T-helper 1 cell treated with Interleukin-12 subunit alpha and Interleukin-12 subunit beta and Interleukin-4 antibody, amounts not matched to agents 30 ng/mL and 1 ng/mL, for 36 hours (primary cell): ENCODE measurements around the gene SNORC. TPM values are rescaled to one million over a fixed set of nuclear protein-coding genes. Genes with fewer than 3 reads are reported as not detected.
"Not testable (repeated sequence)": the region's sequence is repeated elsewhere in the genome, so short reads cannot be mapped to it uniquely, and the experiment has no call there.

Experiments used
- intact Hi-C: fragments of 100-400 bp; cut with micrococcal nuclease; formaldehyde crosslinking; loops from one replicate; pipeline ENCODE4 v1.15.1; 2024
- total RNA-seq: library from RNA; stranded (reverse); gene quantifications from 2 replicates; pipeline ENCODE4 v1.2.3, GENCODE V29; 2022

SNORC gene
- total RNA-seq, 1 donor from 2014 or later, result 1.2 TPM

DNA sequence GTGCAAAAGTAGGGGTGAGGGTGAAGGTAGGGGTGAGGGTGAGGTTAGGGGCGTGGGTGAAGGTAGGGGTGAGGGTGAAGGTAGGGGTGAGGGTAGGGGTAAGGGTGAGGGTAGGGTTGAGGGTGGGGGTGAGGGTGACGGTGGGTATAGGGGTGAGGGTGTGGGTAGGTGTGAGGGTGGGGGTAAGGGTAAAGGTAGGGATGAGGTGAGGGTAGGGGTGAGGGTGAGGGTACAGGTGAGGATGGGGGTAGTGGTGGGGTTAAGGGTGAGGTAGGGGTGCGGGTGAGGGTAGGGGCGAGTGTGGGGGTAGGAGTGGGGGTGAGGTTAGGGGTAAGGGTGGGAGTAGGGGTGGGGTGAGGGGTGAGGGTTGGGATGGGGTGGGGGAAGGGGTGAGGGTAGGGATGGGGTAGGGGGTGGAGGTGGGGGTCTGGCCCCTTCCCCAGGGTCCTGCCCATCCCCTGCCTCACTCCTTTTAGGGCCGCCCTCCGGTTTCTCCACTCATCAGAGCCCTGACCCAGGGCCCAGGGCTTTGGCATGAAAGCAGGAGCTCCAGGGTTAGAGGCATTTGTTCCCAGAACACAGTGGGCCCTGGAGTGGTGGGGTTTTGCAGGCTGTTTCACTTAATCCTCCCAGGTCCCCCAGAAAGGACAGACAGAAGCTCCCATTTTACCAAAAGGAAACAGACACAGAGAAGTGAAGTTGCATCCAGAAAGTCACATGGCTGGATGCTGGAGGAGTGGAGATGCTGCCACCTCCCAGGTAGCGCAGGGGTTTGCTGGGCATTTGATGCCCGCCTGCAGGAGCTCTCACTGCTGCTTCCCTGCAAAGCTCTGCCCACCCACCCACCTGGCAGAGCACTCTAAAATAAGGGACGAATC, 26.9 kb downstream of the SNORC start:
- intact Hi-C loops, result no loop called here

DNA sequence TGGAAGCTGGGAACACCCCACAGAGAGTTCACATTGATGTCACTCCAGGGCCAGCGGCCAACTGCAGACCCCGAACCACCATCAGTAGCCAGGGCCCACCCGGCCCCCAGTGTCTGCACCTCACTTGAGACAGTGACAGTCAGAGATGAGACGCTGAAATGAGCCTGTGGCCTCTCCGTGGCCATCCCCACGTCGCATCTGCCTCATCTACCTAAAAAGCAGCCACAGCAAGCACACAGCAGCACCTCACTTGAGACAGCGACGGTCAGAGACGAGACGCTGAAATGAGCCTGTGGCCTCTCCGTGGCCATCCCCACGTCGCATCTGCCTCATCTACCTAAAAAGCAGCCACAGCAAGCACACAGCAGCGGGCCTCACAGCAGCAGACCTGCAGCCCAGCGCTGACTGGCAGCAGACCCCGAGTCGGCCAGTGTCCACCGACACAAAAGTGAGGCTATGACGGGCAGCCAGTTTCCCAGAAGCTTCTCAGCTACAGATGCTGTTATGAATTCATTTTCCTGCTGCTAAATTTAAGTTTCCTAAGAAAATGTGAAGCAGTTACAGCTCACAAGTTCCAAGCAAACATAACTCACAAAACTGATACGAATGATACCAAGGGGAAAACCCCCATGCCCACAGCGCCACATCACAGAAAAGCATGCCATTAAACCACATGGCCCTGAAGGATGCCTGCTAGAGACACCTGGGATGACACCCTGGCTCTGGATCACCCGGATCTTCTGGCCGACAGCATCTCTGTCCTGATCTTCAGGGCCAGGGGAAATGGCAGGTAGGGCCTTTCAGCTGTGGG, 27.7 kb downstream of the SNORC start:
- intact Hi-C loops, result no loop called here

DNA sequence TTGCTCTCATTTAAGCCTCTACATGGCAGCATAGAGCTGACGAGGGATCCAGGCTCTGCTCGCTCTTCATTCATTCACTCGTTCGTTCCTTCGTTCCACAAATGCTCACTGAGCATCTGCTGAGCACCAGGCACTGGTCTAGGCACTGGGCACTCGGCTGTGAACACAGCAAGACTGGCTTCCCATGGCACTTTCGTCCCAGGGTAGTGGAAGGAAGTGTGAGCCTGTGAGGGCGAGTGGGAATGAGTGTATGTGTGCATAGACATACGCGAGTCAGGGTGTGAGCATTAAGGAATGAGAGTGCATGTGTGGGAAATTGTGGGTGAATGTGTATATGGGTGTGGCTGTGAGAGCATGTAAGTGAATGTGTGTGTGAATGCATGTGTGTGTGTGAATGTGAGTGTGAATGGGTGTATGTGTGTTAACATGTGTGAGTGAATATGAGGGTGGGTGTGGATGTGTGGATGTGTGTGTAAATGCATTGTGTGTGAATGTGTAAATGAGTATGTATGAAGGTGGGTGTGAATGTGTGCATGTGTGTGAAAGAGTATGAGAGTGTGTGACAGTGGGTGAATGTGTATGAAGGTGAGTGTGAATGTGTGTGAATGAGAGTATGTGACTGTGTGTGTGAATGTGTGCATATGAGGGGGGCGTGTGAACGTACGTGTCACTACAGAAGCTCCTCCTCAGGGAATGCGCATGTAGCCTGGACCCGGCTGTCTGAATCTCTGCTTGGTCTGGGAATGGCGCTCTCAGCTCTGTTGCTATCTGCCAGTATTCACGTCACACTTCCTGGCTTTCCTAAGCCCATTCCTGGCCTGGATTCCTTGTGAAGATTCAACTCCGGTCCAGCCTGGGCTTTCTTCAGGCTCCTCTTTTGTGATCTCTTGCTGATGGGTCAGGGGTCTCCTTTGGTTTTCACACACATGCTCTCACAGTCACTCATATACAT, 28.8 kb downstream of the SNORC start:
- intact Hi-C loops, result no loop called here

DNA sequence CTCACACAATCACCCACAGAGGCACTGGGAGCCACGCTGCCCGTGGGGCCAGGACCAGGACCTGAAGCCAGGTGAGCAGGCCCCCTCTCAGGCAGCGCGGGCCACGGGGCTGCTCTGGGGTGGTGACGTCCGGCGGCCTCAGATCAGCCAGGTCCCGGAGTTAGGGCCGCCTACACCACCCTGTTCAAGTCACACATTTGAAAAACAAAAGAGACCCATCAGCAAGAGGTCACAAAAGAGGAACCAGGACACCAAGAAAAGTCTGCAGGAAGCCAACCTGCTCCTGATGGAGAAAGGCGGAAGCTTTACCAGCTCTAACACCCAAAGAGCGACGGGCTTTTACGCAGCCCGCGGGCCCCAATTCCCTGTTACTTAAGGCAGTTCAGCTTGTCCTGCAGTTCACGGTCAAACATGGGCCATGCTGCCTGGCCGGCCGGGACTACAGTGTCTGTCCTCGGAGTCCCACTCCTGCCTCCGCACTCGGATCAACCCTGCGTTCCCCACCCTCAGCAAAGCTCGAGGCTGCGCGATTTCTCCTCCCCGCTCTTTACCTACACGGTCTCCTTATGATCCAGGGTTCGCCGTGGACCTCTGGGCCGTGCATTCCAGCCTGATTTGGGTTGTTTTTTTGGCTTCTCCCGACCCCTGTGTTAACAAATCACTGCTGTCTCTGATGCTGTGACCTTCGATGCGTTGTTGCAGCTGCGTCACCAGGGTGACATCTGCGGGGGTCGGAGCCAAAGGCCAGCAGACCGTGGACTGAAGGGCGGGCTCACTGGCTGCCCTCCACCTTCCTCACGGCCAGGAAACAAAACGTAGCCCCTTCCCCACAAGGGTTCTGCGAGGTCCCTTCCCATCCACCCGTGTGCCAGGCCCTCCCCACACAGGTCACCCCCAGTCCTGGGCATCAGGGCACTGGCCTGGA, 31.0 kb downstream of the SNORC start:
- intact Hi-C loops, result no loop called here

DNA sequence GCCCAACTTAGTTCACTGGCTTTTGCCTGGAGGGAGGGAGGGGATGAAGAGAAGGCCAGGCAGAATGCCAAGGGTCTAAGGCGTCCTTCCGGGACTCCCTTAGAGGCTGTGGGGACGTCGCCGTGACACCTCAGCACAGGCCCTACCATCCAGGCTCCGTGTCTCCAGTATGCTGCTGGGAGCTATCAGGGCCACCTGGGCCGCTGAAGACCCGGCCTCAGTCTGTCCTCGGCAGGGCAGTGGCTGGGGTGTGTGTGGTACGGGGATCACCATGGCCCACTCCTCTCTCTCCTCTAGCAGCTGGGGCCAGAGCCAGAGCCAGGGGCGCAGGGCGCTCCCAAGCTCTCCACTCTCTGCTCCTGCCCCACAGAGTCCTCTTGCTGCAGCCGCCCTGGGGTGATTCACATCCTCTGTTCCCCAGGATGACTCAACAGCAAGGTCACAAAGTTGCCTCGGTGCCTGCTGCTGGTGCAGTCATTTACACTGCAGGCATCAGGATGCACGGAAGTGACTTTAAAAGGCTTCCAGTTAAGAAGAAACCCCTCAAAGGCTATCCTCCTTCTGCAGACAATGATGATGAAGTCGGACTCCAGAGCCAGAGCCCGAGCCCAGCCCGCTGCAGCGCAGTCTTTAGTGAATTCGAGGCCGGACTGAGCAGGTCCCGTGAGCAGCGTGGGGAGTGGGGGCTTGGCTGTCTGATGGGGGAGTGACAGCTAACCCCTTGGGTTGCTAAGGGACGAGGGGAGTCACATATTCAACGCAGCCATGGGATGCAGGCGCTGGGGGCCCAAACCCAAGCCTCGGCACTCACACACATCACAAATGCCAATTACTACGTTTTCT, 31.9 kb downstream of the SNORC start:
- intact Hi-C loops, result no loop called here

DNA sequence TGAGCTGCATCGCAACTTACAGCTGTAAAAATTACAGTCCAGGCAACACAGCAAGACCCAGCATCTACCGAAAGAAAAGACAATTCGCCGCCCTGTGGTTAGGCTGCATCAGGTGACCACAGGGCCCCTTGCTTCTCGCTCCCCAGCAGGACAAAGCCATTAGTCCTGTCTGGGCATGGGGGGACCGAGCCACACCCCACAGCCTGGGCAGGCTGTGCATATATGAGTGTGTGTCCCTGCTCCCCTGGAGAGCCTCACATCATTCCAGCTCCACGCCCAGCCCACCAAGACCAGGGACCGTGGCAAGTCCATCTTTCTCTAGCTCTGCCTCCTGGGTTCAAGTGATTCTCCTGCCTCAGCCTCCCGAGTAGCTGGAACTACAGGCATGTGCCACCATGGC, 33.9 kb downstream of the SNORC start:
- intact Hi-C loops, result no loop called here

DNA sequence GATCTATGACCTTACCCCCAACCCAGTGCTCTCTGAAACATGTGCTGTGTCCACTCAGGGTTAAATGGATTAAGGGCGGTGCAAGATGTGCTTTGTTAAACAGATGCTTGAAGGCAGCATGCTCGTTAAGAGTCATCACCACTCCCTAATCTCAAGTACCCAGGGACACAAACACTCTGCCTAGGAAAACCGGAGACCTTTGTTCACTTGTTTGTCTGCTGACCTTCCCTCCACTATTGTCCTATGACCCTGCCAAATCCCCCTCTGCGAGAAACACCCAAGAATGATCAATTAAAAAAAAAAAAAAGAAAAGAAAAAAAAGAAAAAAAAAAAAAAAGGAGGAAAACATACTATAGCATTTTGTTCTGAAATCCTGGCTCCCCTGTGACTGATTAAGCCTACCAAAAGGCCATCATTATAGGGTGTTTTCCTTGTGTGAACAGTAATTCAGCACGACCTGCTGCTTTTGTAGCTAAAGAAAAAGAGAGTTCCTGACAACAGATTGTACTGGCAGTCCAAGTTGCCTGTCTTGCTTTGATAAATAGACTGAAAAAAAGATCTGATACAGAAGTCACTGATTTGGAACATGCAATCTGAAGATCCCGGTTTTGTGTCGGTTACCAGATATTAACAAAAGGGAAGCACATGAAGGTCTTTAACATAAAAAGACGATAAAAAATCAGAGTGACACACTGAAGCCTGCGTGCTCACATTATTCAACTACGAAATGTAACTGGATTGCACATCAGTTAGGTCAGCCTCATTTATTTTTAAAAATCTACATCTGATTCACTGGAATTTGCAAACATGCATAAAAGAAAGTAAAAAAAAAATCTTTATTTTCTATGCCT, 37.0 kb downstream of the SNORC start:
- intact Hi-C loops, result not testable (repeated sequence)

DNA sequence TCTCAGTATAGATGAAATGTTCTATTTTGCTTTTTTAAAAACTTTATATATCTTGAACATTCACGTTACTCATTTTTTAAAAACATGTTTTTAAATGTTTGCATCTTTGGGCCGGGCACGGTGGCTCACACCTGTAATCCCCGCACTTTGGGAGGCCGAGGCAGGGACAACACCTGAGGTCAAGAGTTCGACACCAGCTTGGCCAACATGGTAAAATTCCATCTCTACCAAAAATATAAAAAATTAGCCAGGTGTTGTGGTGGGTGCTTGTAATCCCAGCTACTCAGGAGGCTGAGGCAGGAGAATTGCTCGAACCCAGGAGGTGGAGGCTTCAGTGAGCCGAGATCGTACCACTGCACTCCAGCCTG, 37.6 kb downstream of the SNORC start:
- intact Hi-C loops, result not testable (repeated sequence)

DNA sequence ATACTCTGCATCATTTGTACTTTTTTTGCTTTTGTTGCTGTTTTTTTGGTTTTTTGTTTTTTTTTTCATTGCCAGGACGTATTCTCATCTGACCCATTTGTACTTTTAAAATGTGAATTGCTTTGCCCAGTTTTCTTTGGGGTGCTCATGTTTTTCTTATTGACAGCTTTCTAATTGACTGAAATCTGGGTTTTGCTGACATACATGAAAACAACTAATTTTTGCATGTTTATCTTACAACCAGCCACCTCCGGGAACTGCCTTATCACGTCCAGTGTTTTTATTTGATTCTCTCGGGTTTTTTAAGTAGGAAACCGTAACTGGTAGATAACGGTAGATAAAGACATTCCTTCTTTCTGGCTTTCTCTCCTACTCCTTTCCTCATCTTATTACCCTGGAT, 38.6 kb downstream of the SNORC start:
- intact Hi-C loops, result no loop called here

DNA sequence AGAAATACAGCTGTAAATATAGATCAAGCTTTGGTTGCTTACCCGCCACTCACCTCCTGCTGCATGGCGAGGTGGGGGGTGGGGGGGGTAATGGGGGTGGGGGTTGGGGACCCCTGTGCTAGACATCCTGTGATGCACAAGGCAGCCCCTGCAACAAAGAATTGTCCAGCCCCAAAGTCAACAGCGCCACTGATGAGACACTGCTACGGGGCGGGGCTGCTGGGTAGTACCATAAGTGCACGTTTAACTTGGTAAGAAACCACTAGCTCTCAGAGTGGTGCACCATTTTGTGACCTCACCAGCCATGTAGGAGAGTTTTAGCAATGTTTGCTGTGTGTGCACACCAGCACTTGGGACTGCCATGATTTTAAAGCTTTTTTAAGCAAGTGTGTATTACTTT, 40.3 kb downstream of the SNORC start:
- intact Hi-C loops, result no loop called here

DNA sequence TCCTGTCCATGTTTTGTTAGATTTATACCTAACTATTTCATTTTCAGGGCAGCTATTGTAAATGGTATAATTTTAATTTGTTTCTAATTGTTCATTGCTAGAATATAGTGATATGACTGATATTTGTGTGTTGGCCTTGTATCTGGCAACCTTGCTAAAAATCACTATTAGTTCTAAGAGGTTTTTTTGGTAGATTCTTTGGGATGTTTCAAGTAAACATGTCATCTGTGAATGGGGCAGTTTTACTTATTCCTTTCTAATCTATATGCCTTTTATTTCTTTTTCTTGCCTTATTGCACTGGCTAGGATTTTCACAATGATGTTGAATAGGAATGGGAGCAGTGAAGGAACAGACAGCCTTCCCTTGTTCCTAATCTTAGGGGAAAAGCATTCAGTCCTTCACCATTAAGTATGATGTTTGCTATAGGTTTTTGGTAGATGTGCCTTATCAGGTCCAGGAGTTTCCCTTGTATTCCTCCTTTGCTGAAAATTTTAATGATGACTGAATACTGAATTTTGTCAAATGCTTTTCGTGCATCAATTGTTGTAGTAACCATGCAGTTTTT, 41.7 kb downstream of the SNORC start:
- intact Hi-C loops, result no loop called here

DNA sequence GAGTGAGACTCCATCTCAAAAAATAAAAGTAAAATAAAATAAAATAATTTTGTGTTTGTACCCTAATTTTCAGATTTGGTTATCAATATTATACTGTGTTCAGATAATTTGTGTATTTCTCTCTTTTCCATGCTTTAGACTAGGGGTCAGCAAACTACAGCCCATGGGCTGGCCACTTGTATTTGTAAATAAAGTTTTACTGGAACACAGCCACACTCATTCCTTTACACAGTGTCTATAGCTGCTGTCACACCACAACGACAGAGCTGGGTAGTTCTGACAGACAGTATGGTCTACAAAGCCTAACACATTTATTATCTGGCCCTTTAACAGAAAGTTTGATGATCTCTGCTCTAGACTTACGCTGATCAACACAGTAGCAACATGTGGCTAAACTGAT, 43.8 kb downstream of the SNORC start:
- intact Hi-C loops, result no loop called here

DNA sequence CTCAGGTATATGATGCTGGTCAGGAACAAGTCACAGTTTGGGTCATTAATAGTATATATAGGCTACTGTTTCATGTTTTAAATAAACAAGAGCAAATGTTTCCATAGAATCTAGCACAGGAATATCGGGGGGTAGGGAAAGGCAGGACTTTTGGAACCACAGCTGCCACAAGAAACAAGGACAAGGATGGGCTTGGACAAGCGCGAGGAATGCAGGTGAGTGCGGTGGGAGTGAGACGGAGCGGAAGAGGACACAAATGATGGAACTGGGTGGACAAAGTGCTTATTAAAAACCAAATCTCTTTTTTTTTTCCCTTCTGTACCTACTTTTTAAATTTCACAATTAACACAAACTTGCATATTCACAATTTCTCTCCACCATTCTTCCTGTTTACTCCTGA, 49.1 kb downstream of the SNORC start:
- intact Hi-C loops, result no loop called here

DNA sequence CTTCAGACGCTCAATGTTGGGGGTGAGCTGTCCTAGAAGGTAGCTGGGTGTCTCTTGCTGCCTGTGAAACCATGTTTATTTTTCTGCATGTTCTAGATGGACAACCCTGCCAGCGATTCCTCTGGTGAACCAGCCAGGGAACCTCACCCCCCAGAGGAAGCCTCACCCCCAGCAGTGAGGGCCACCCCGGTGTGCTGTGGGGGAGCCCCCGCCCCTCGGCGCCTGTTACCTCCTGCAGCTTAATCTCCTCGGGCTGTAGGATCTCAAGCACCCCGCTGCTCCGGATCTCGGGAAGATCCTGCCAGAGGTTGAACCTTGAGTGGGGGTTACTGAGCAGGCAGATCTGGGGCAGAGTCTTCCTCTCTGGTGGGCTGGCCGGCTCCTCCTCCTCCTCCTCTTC, 50.0 kb downstream of the SNORC start:
- intact Hi-C loops, result no loop called here

DNA sequence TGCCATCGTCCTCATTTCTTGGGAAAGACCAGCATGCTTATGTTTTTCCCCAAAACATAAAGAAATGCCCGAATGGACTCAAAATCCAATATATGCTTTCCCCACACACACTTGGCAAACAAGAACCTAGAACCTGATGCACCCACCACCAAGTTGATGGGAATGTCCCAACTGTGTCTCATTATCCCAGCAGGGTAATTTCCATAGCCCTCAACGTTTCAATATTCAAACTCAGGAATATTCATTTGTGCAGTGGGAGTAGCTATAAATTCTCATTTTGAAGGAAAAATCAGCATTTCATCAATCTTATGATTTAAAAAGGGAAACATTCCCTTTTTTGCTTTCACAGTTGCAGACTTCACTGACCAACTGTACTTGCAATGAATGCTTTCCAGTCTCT, 50.7 kb downstream of the SNORC start:
- intact Hi-C loops, result no loop called here

DNA sequence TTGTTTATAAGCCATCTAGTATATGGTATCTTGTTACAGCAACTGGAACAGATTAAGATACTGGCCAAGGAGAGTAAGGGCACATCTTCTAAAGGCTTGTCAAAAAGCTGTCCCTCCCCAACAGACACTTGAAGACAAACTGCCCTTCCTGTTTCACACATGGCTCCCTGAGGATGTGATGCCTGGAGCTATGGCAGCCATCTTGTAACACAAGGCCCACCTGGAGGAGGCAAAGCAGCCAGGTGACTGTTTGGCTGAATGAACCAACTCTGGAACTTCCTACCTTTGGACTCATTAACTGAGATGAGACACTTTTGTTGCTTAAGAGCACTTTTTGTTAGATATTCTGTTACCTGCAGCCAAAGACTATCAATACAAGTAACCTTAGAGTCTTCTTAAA, 54.4 kb downstream of the SNORC start:
- intact Hi-C loops, result no loop called here

DNA sequence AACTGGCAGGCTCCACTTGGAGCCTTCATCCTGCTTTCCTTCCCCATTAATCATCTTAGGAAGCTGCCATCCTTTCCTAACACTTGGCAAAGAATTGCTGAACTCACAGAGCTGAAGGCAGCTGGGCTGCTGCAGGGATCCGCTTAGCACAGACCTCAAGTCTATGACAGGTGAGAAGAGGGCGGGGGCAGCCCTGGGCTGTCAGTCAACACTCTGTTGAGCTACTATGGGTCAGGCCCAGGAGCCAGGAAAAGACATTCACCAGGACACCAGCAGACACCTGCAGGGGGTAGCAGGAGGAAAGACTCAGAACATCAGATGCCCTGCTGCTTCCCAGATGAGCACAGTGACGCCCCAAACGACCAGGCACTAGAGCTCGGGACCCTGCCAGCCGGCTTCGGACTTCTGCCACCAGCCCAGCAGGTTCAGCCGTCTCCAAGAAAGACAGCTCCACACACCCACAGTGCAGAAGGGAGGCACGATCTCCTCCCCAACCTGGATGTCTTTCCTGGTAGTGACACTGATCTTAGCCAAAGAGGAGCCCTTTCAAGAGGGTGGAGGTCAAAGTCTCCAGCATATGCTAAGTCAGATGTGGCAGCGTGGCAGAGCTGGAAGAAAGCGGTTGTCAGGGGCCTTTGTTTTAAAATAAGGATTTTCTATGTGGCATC, 55.2 kb downstream of the SNORC start:
- intact Hi-C loops, result no loop called here

DNA sequence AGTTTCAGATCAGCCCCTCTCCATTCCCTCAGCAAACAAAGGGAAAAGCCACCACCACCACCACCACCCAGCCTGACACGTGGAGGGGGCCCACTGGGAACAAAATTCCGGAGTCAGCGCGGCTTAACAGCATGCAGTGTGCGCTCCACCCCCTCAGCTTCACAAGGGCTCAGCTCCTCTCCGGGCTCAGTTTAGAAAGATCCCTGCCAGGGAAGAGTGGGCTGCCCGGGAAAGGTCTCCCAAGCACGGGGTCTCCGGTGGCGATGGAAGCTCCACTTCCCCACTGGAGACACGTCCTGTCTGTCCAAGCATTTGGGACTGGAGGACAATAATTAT, 55.7 kb downstream of the SNORC start:
- intact Hi-C loops, result no loop called here
